HEK293 (cell line): Measurements from ENCODE around the gene C17orf107.
A peak's percentile ranks its signal among the peaks of the same experiment; 100 is the strongest.

ENCODE experiments used
- BCL11B ChIP-seq: fragments of 450-650 bp; formaldehyde crosslinking; IDR thresholded peaks from 2 replicates; pipeline ENCODE4 v1.5.1; 2016; ENCODE audit warnings: low read depth, missing biosample characterization, missing genetic modification characterization
- EGR2 ChIP-seq: fragments of 450-650 bp; formaldehyde crosslinking; IDR thresholded peaks from 2 replicates; pipeline ENCODE4 v1.5.1; 2016; ENCODE audit warnings: low read depth, missing biosample characterization, missing genetic modification characterization
- GLIS1 ChIP-seq: fragments of 450-650 bp; formaldehyde crosslinking; IDR thresholded peaks from 2 replicates; pipeline ENCODE4 v1.5.1; 2016; ENCODE audit warnings: missing biosample characterization, missing genetic modification characterization
- KLF10 ChIP-seq: fragments of 450-650 bp; IDR thresholded peaks from 2 replicates; pipeline ENCODE4 v1.5.1; 2018; ENCODE audit warnings: missing biosample characterization, mild to moderate bottlenecking, missing genetic modification characterization
- SETDB1 ChIP-seq: IDR thresholded peaks from one replicate; pipeline ENCODE4 v1.6.1; 2017; ENCODE audit warnings: mild to moderate bottlenecking, low read length, moderate library complexity, mixed read lengths; ENCODE audit not compliant: insufficient read length
- SP3 ChIP-seq: fragments of 450-650 bp; formaldehyde crosslinking; IDR thresholded peaks from 2 replicates; pipeline ENCODE4 v1.5.1; 2016; ENCODE audit warnings: missing biosample characterization, missing genetic modification characterization
- SP7 ChIP-seq: fragments of 450-650 bp; formaldehyde crosslinking; IDR thresholded peaks from 2 replicates; pipeline ENCODE4 v1.5.1; 2016; ENCODE audit warnings: missing biosample characterization, missing genetic modification characterization
- TRIM28 ChIP-seq: IDR thresholded peaks from 2 replicates; pipeline ENCODE4 v1.6.1; 2011; ENCODE audit warnings: low read length, control low read depth, borderline replicate concordance
- ZNF121 ChIP-seq: fragments of 450-650 bp; formaldehyde crosslinking; IDR thresholded peaks from 2 replicates; pipeline ENCODE4 v1.5.1; 2016; ENCODE audit warnings: missing biosample characterization, missing genetic modification characterization
- ZNF133 ChIP-seq: fragments of 450-650 bp; formaldehyde crosslinking; IDR thresholded peaks from 2 replicates; pipeline ENCODE4 v1.5.1; 2016; ENCODE audit warnings: missing biosample characterization, missing genetic modification characterization
- ZNF174 ChIP-seq: fragments of 450-650 bp; formaldehyde crosslinking; IDR thresholded peaks from 2 replicates; pipeline ENCODE4 v1.5.0; 2017; ENCODE audit warnings: missing biosample characterization, mild to moderate bottlenecking, missing genetic modification characterization
- ZNF214 ChIP-seq: fragments of 450-650 bp; formaldehyde crosslinking; IDR thresholded peaks from 2 replicates; pipeline ENCODE4 v1.5.1; 2017; ENCODE audit warnings: missing biosample characterization, mild to moderate bottlenecking, missing genetic modification characterization, borderline replicate concordance
- ZNF221 ChIP-seq: fragments of 450-650 bp; formaldehyde crosslinking; IDR thresholded peaks from 2 replicates; pipeline ENCODE4 v1.5.1; 2017; ENCODE audit warnings: missing biosample characterization, missing genetic modification characterization, borderline replicate concordance
- ZNF23 ChIP-seq: fragments of 450-650 bp; formaldehyde crosslinking; IDR thresholded peaks from 2 replicates; pipeline ENCODE4 v1.5.1; 2016; ENCODE audit warnings: missing biosample characterization, missing genetic modification characterization, borderline replicate concordance
- ZNF292 ChIP-seq: fragments of 450-650 bp; formaldehyde crosslinking; IDR thresholded peaks from 2 replicates; pipeline ENCODE4 v1.5.1; 2016; ENCODE audit warnings: low read depth, missing biosample characterization, missing genetic modification characterization, borderline replicate concordance
- ZNF302 ChIP-seq: fragments of 450-650 bp; formaldehyde crosslinking; IDR thresholded peaks from 2 replicates; pipeline ENCODE4 v1.5.1; 2016; ENCODE audit warnings: missing biosample characterization, missing genetic modification characterization, low read depth
- ZNF521 ChIP-seq: fragments of 450-650 bp; formaldehyde crosslinking; IDR thresholded peaks from 2 replicates; pipeline ENCODE4 v1.5.1; 2017; ENCODE audit warnings: missing biosample characterization, mild to moderate bottlenecking, missing genetic modification characterization
- ZNF548 ChIP-seq: fragments of 450-650 bp; formaldehyde crosslinking; IDR thresholded peaks from 2 replicates; pipeline ENCODE4 v1.5.1; 2016; ENCODE audit warnings: missing biosample characterization, missing genetic modification characterization
- ZNF571 ChIP-seq: fragments of 450-650 bp; formaldehyde crosslinking; IDR thresholded peaks from 2 replicates; pipeline ENCODE4 v1.5.0; 2017; ENCODE audit warnings: missing biosample characterization, missing genetic modification characterization
- ZNF600 ChIP-seq: fragments of 450-650 bp; formaldehyde crosslinking; IDR thresholded peaks from 2 replicates; pipeline ENCODE4 v1.5.1; 2016; ENCODE audit warnings: missing biosample characterization, missing genetic modification characterization
- ZNF621 ChIP-seq: fragments of 450-650 bp; formaldehyde crosslinking; IDR thresholded peaks from 2 replicates; pipeline ENCODE4 v1.5.1; 2017; ENCODE audit warnings: missing biosample characterization, missing genetic modification characterization
- ZNF658 ChIP-seq: fragments of 450-650 bp; formaldehyde crosslinking; IDR thresholded peaks from 2 replicates; pipeline ENCODE4; 2016; ENCODE audit warnings: missing biosample characterization, missing genetic modification characterization
- ZNF76 ChIP-seq: fragments of 450-650 bp; formaldehyde crosslinking; IDR thresholded peaks from 2 replicates; pipeline ENCODE4; 2016; ENCODE audit warnings: low read depth, missing biosample characterization, missing genetic modification characterization, borderline replicate concordance
- TF ChIP-seq, protein P1 (sequence below): fragments of 450-650 bp; formaldehyde crosslinking; IDR thresholded peaks from 2 replicates; pipeline ENCODE4 v1.5.1; 2017; ENCODE audit warnings: missing biosample characterization, missing genetic modification characterization
- TF ChIP-seq, protein P2 (sequence below): fragments of 450-650 bp; formaldehyde crosslinking; IDR thresholded peaks from 2 replicates; pipeline ENCODE4 v1.5.1; 2016; ENCODE audit warnings: missing biosample characterization, missing genetic modification characterization
- TF ChIP-seq, protein P3 (sequence below): fragments of 450-650 bp; formaldehyde crosslinking; IDR thresholded peaks from 2 replicates; pipeline ENCODE4 v1.5.1; 2016; ENCODE audit warnings: missing biosample characterization, missing genetic modification characterization
- TF ChIP-seq, protein P4 (sequence below): fragments of 450-650 bp; formaldehyde crosslinking; IDR thresholded peaks from 2 replicates; pipeline ENCODE4 v1.5.1; 2017; ENCODE audit warnings: missing biosample characterization, missing genetic modification characterization
- TF ChIP-seq, protein P5 (sequence below): fragments of 450-650 bp; formaldehyde crosslinking; conservative IDR thresholded peaks from 2 replicates; pipeline ENCODE4 v1.5.1; 2016; ENCODE audit warnings: low read depth, missing biosample characterization, missing genetic modification characterization

Gene C17orf107

DNA sequence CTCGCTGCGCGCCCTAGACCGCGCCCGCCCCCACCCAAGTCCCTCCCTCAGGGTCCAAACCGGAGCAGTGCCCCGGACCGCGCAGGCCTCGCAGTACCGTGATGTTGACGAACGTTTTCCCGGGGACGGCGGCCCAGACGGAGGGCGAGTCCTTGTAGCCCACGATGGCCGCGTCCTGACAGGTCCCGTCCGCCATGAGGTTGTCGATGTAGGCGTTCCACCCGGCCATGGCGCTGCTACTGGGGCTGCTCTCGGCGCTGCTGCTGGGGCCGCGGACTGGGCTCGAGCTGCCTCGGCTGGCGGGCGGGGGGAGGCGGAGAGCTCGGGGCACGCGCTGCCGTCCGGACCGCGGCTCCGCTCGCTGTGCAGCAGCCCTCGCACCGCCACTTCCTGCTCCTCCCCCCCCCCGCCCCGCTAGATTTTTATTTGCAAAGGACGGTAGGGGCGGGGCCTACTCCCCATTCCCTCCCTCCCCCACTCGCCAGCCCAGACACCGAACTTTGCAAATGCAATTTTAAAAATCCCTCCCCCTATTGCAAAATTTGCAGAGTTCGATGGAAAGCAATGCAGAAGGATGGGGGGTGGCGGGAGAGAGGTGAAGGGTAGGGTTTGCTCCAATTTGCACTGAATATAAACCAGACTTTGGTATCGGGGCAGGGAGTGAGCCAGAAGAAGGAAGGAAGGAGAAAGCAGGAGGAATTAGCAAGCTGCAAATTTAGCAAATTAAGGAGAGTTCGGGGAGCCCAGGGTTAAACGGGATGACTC is 49.0 kb downstream of the C17orf107 start, which contains the start of gene PFN1 (continued):
- TF ChIP-seq ZNF292 (tag by site-specific recombination) (no peak), SETDB1 (no peak), SP7 (tag by site-specific recombination) (peak; percentile 34; the same call in 1 of the 2 replicates), ZNF658 (tag by site-specific recombination) (no peak), GLIS1 (peak; percentile 13; the same call in 1 of the 2 replicates), SP3 (tag by site-specific recombination) (peak; percentile 92), KLF10 (no peak), ZNF571 (tag by site-specific recombination) (no peak), ZNF214 (tag by site-specific recombination) (no peak), ZNF221 (no peak), ZNF621 (tag by site-specific recombination) (no peak), ZNF600 (tag by site-specific recombination) (no peak; the same call in none of the 2 replicates), ZNF23 (no peak), ZNF174 (tag by site-specific recombination) (no peak), ZNF302 (tag by site-specific recombination) (no peak), ZNF76 (tag by site-specific recombination) (peak; percentile 53), BCL11B (tag by site-specific recombination) (peak; percentile 48), EGR2 (0 out of 2 replicates have a peak, but pooled peaks have one; percentile 10), ZNF121 (0 out of 2 replicates have a peak, but pooled peaks have one; percentile 23), ZNF133 (tag by site-specific recombination) (no peak), TRIM28 (no peak), ZNF548 (no peak), ZNF521 (no peak)
- TF ChIP-seq, protein P1, sequence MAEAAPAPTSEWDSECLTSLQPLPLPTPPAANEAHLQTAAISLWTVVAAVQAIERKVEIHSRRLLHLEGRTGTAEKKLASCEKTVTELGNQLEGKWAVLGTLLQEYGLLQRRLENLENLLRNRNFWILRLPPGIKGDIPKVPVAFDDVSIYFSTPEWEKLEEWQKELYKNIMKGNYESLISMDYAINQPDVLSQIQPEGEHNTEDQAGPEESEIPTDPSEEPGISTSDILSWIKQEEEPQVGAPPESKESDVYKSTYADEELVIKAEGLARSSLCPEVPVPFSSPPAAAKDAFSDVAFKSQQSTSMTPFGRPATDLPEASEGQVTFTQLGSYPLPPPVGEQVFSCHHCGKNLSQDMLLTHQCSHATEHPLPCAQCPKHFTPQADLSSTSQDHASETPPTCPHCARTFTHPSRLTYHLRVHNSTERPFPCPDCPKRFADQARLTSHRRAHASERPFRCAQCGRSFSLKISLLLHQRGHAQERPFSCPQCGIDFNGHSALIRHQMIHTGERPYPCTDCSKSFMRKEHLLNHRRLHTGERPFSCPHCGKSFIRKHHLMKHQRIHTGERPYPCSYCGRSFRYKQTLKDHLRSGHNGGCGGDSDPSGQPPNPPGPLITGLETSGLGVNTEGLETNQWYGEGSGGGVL = peak; percentile 89
- TF ChIP-seq, protein P2, sequence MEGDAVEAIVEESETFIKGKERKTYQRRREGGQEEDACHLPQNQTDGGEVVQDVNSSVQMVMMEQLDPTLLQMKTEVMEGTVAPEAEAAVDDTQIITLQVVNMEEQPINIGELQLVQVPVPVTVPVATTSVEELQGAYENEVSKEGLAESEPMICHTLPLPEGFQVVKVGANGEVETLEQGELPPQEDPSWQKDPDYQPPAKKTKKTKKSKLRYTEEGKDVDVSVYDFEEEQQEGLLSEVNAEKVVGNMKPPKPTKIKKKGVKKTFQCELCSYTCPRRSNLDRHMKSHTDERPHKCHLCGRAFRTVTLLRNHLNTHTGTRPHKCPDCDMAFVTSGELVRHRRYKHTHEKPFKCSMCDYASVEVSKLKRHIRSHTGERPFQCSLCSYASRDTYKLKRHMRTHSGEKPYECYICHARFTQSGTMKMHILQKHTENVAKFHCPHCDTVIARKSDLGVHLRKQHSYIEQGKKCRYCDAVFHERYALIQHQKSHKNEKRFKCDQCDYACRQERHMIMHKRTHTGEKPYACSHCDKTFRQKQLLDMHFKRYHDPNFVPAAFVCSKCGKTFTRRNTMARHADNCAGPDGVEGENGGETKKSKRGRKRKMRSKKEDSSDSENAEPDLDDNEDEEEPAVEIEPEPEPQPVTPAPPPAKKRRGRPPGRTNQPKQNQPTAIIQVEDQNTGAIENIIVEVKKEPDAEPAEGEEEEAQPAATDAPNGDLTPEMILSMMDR (tag by site-specific recombination) = 0 out of 2 replicates have a peak, but pooled peaks have one; percentile 22
- TF ChIP-seq, protein P3, sequence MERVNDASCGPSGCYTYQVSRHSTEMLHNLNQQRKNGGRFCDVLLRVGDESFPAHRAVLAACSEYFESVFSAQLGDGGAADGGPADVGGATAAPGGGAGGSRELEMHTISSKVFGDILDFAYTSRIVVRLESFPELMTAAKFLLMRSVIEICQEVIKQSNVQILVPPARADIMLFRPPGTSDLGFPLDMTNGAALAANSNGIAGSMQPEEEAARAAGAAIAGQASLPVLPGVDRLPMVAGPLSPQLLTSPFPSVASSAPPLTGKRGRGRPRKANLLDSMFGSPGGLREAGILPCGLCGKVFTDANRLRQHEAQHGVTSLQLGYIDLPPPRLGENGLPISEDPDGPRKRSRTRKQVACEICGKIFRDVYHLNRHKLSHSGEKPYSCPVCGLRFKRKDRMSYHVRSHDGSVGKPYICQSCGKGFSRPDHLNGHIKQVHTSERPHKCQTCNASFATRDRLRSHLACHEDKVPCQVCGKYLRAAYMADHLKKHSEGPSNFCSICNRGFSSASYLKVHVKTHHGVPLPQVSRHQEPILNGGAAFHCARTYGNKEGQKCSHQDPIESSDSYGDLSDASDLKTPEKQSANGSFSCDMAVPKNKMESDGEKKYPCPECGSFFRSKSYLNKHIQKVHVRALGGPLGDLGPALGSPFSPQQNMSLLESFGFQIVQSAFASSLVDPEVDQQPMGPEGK (tag by site-specific recombination) = peak; percentile 82
- TF ChIP-seq, protein P4, sequence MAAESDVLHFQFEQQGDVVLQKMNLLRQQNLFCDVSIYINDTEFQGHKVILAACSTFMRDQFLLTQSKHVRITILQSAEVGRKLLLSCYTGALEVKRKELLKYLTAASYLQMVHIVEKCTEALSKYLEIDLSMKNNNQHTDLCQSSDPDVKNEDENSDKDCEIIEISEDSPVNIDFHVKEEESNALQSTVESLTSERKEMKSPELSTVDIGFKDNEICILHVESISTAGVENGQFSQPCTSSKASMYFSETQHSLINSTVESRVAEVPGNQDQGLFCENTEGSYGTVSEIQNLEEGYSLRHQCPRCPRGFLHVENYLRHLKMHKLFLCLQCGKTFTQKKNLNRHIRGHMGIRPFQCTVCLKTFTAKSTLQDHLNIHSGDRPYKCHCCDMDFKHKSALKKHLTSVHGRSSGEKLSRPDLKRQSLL = no peak
- TF ChIP-seq, protein P5, sequence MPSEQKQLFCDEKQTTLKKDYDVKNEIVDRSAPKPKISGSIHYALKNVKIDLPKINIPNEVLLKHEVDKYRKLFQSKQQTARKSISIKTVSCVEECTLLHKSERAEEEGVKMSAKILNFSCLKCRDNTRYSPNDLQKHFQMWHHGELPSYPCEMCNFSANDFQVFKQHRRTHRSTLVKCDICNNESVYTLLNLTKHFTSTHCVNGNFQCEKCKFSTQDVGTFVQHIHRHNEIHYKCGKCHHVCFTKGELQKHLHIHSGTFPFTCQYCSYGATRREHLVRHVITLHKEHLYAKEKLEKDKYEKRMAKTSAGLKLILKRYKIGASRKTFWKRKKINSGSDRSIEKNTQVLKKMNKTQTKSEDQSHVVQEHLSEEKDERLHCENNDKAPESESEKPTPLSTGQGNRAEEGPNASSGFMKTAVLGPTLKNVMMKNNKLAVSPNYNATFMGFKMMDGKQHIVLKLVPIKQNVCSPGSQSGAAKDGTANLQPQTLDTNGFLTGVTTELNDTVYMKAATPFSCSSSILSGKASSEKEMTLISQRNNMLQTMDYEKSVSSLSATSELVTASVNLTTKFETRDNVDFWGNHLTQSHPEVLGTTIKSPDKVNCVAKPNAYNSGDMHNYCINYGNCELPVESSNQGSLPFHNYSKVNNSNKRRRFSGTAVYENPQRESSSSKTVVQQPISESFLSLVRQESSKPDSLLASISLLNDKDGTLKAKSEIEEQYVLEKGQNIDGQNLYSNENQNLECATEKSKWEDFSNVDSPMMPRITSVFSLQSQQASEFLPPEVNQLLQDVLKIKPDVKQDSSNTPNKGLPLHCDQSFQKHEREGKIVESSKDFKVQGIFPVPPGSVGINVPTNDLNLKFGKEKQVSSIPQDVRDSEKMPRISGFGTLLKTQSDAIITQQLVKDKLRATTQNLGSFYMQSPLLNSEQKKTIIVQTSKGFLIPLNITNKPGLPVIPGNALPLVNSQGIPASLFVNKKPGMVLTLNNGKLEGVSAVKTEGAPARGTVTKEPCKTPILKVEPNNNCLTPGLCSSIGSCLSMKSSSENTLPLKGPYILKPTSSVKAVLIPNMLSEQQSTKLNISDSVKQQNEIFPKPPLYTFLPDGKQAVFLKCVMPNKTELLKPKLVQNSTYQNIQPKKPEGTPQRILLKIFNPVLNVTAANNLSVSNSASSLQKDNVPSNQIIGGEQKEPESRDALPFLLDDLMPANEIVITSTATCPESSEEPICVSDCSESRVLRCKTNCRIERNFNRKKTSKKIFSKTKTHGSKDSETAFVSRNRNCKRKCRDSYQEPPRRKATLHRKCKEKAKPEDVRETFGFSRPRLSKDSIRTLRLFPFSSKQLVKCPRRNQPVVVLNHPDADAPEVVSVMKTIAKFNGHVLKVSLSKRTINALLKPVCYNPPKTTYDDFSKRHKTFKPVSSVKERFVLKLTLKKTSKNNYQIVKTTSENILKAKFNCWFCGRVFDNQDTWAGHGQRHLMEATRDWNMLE (tag by site-specific recombination) = no peak
